Measurements from ENCODE around the gene TMEM131.

The TMEM131 gene

GRCh38 chr2:97910403-97911205, 85.1 kb downstream of the TMEM131 start:
- DNase-seq (ENCODE audit: low read depth, low spot score): no peak
- POLR2A ChIA-PET: no interaction called here
- CTCF ChIA-PET: interaction anchor here (0.9 to 1.0 kb wide), 2 partner anchors 25 to 103 kb away, joined by 3 read pairs; no protein-coding TSS in a partner anchor
- no peak for TF ChIP-seq CTCF (IDR thresholded peaks at IDR 0.05; ENCODE audit: insufficient read depth, low read length, missing control alignments)
- no peak overlapping the region for H3K4me3 ChIP-seq (ENCODE audit: low read depth, low read length)

- POLR2A ChIA-PET: no interaction called here
- H3K4me3 ChIP-seq (ENCODE audit: low read depth, low read length): no peak overlapping the region
- TF ChIP-seq CTCF (IDR thresholded peaks at IDR 0.05; ENCODE audit: insufficient read depth, low read length, missing control alignments): no peak
- DNase-seq (ENCODE audit: low read depth, low spot score): no peak
- CTCF ChIA-PET: no interaction called here
Observed at GRCh38 chr2:97908208-97908676, 87.5 kb downstream of the TMEM131 start.

- H3K4me3 ChIP-seq (ENCODE audit: low read depth, low read length): no peak overlapping the region
- CTCF ChIA-PET: no interaction called here
- no peak for DNase-seq (ENCODE audit: low read depth, low spot score)
- POLR2A ChIA-PET: no interaction called here
- TF ChIP-seq CTCF (IDR thresholded peaks at IDR 0.05; ENCODE audit: insufficient read depth, low read length, missing control alignments): no peak
Observed at GRCh38 chr2:97907369-97908100, 88.2 kb downstream of the TMEM131 start.

GRCh38 chr2:97906307-97906706, 89.4 kb downstream of the TMEM131 start:
- CTCF ChIA-PET: no interaction called here
- DNase-seq (ENCODE audit: low read depth, low spot score): no peak
- no peak overlapping the region for H3K4me3 ChIP-seq (ENCODE audit: low read depth, low read length)
- POLR2A ChIA-PET: no interaction called here
- no peak for TF ChIP-seq CTCF (IDR thresholded peaks at IDR 0.05; ENCODE audit: insufficient read depth, low read length, missing control alignments)

- no peak for DNase-seq (ENCODE audit: low read depth, low spot score)
- no peak overlapping the region for H3K4me3 ChIP-seq (ENCODE audit: low read depth, low read length)
- ChIA-PET CTCF (no interaction called here), POLR2A (no interaction called here)
- no peak for TF ChIP-seq CTCF (IDR thresholded peaks at IDR 0.05; ENCODE audit: insufficient read depth, low read length, missing control alignments)
Observed at GRCh38 chr2:97905294-97905693, 90.5 kb downstream of the TMEM131 start.

GRCh38 chr2:97901862-97902261, 93.9 kb downstream of the TMEM131 start:
- no peak for TF ChIP-seq CTCF (IDR thresholded peaks at IDR 0.05; ENCODE audit: insufficient read depth, low read length, missing control alignments)
- POLR2A ChIA-PET: no interaction called here
- H3K4me3 ChIP-seq (ENCODE audit: low read depth, low read length): no peak overlapping the region
- CTCF ChIA-PET: no interaction called here
- DNase-seq (ENCODE audit: low read depth, low spot score): no peak

Measured in AG04449 (cell line).